HG02759 (cell line): ENCODE measurements around the gene MECR.

ENCODE experiments used
- ATAC-seq: cut with Tn5 transposase; IDR thresholded peaks from one replicate; pipeline ENCODE4 v1.9.1; 2021; ENCODE audit warnings: mild to moderate bottlenecking, moderate library complexity; ENCODE audit not compliant: unreplicated experiment

MECR gene

DNA sequence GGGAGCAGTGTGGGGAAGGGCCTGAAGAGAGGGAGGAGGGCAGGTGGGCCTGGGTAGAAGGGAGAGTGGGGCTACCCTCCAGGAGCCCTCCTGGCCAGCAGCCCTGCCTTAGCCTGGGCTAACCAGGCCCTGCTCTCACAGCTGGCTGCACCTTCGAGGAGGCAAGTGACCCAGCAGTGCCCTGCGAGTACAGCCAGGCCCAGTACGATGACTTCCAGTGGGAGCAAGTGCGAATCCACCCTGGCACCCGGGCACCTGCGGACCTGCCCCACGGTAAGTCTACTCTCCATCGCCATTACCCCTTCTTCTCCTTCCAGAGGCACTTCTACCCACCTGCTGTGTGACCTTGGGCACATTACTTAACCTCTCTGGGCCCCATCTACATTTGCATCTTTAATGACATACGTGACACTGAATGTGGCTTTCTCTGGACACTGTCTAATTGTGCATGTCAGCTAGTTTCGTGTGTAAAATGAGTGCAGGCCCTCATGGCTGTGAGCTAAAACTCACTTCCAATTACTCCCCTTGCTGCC is 24.5 kb upstream of the MECR start:
- ATAC-seq = no peak

- ATAC-seq = no peak
Measured at GRCh38 chr1:29254346-29254745, 23.6 kb upstream of the MECR start.

DNA sequence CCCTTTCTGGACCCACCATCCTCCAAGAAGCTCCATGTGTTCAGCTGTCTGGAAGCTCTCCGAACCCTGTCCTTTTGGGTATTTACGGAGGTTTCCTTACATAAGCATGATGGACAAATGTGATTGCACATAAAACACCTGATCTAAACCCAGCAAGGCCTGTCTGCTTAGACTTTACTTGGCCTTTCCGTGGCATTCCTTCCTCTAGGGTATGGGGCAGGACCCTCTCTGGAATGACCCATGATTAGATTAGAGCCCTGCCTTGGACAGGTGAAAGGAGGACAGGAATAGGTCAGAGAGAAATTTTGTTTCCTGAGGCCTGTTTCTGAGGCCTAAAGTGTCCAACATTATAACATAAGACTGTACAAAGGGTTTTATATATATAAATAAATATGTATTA is 22.4 kb upstream of the MECR start:
- ATAC-seq = no peak

- no peak for ATAC-seq
Measured at GRCh38 chr1:29251164-29252124, 20.7 kb upstream of the MECR start.

DNA sequence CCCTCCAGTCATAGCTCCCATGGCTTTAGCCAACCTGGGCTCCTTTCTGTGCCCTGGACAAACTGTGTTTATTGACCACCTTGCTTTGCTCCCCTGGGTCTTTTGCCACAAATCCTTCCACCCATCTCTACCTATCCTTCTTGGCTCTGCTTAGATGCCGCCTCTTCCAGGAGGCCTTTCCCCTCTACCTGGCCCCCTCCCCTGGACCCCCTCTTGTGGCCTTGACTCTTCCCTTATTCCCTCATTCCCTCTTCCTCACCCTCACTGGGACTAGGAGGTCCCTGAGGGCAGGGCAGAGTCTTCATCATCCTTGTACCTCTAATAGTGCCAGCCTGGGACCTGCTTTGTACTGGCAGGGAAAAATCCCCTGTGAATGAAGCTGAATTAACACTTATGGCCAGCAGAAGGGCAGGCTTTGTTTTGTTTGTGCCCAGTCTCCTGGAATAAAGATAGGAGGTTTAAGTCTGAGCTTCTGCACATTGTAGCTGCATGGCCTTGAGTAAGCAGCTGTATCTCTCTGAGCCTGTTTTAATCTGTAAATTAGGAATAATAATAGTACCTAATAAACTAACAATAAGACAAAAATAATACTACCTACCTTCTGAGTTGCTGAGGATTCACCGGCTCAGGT is 19.3 kb upstream of the MECR start:
- no peak for ATAC-seq

DNA sequence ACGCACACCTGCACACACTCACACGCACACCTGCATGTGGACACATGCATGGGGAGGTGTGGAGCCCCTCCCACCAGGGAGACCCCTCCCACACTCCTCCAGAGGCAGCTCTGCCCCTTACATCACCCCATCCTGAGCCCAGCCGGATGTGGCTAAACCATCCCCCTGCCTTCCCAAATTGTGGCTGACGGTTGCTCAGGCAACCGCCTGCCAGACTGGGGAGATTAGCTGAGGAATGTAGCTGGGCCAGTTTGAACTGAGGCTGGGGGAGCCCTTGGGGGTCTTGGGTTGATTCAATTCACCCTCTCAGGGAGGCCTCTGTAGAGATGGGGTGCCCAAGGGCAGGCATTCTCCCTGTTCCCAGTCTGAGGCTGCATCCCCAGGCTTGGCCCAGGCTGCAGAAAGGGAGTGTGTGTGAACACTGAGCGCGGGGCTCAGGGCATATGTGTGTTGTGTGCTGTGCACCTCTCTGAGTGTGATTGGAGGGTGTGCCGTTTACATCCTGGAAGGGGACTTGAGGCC is 18.5 kb upstream of the MECR start:
- ATAC-seq = no peak

- no peak for ATAC-seq
Measured at GRCh38 chr1:29248409-29248808, 17.7 kb upstream of the MECR start.

GRCh38 chr1:29247571-29248273 is 17.0 kb upstream of the MECR start:
- ATAC-seq = no peak

- ATAC-seq = no peak
Measured at GRCh38 chr1:29247044-29247443, 16.3 kb upstream of the MECR start.

- ATAC-seq = no peak
Measured at GRCh38 chr1:29245876-29246275, 15.1 kb upstream of the MECR start.

DNA sequence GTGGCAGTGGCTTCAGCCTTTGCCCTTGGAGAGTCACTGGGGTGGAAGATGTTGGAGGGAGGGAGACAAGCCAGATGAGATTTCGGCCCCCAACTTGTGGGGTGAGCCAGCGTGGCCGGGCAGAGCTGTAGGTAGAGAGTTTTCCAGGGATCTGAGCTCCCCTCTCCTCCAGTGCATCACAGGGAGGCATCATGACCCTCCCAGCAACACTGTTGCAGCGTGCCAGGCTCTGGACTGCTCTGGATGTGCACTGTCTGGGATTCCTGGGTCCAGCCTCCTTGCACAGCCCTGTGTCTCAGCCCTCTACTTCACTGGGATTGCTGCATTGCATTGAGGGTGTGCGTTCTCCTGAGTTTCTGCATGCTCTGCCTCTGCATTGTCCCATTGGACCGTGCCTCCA is 14.5 kb upstream of the MECR start:
- no peak for ATAC-seq

- no peak for ATAC-seq
Measured at GRCh38 chr1:29243871-29244200, 13.1 kb upstream of the MECR start.

DNA sequence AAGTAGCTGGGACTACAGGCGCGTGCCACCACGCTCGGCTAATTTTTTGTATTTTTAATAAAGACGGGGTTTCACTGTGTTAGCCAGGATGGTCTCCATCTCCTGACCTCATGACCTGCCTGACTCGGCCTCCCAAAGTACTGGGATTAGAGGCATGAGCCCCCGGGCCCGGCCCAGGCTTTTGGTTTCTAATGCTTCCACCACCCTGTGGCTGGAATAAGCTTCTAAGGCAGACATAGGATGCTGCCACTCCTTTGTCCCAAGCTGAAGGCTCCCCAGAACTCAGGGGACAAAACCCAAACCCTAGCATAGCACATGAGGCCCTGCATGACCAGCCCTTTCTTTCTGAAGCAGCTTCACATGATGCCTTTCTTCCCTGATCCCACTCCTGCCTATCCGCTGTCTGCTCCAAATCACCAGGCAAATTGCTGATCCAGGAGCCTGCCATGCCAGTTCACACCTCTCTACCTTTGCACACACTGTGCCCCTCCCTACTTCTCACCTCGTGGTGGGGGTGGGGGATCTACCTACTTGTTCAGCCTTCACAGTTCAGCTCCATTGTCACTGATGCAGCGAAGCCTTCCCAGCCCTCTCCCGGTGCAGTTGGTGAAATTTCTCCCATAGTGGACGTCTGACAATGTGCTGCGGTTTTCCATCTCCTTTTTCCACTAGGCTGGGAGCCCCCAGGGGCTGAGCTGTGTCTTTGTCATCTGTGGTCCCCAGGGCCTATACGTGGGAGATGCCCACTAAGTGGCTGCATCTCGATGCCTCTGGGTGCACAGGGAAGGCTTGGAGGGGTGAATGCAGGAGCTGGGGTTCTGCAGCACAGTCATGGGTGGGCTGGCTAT is 12.5 kb upstream of the MECR start:
- no peak for ATAC-seq

DNA sequence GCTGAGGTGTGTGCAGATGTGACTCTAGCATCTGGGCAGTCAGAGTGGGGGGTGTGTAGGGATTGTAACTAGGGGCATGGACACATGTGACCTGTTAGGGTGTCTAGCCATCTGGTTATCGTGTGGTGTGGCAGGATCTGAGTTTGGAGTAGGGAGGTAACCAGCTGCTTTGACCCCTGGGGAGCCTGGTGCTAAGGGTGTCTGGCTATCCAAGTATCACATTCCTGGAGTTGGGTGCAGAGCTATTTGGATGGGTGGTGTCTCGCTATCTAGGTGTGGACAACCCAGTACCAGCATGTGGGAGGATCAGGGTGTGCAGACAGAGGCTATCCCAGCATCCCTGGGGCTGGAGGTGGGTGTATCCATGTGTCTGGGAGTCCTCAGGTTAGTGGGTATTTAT is 10.3 kb upstream of the MECR start:
- ATAC-seq = no peak

GRCh38 chr1:29240400-29240837 is 9.7 kb upstream of the MECR start:
- no peak for ATAC-seq

DNA sequence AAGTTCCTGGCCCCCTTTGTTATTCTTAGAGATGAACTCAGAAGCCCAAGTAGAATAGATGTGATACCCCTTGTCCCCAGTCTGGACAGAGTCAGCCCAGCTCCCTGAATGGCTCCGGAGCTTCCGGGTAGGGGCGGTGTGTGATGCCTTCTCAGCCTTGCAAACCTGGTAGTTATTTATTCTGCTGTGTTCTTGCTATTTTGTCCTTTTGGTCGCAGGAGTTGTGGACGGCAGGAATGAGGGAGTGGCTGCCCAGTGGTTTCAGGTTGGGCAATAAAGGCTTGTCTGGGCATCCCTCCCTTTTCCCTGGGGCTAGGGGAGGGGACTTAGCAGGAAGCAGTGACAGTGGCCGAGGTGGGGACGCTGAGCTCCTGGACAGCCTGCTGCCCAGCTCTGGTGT is 8.4 kb upstream of the MECR start:
- ATAC-seq = no peak

GRCh38 chr1:29238620-29239002 is 7.9 kb upstream of the MECR start:
- no peak for ATAC-seq

- ATAC-seq = no peak
Measured at GRCh38 chr1:29237852-29238619, 7.3 kb upstream of the MECR start.

DNA sequence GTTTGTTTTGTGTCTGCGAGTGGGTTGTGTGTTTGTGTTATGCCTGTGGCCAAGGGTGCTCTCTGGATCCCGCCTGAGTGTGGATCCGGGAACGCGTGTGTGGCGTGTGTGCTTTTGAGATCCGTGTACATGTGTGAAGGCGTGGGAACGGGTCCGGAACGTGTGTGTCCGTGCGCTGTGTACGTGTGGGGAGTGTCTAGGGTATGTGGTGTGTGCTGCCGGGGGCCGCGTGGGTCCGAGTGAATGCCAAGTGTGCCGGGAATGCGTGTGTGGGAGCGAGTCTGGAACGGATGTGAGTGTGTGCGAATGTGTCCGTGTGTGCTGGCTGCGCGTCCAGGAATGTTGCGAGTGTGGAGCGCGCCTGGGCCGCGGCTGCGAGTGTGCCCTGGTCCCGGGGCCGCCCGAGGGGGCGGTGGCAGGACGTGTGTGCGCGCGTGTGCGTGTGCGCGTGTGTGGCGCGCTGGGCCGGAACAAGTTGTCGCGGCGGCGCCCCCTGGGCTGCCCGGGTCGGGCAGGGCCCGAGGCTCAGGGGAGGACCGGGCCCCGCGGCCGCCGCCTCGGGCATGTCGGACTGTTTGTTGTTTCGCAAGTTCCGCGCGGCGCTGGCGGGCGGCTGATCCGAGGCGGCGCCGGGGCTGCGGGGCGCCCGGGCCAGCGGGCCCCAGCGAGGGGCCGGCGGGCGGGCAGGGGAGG is 6.5 kb upstream of the MECR start:
- no peak for ATAC-seq
